K562 (cell line): ENCODE measurements around the gene CFHR5. TPM values are rescaled to one million over a fixed set of nuclear protein-coding genes. Genes with fewer than 3 reads are reported as not detected.

ENCODE experiments used
- CHD1 ChIP-seq: fragments of 200-600 bp; sonication (generic); IDR thresholded peaks from one replicate; pipeline ENCODE4 v1.6.1; 2012; ENCODE audit warnings: mild to moderate bottlenecking, moderate library complexity, low read length, inconsistent platforms
- DMBX1 ChIP-seq: fragments of 250-450 bp; sonication (Bioruptor Pico); IDR thresholded peaks from 2 replicates; pipeline ENCODE4 v1.8.0; 2022; ENCODE audit warnings: inconsistent platforms, mild to moderate bottlenecking, moderate library complexity, borderline replicate concordance
- EZH2 ChIP-seq: IDR thresholded peaks from 2 replicates; pipeline ENCODE4 v1.6.1; 2012; ENCODE audit warnings: low read depth, mild to moderate bottlenecking, inconsistent platforms, low read length, borderline replicate concordance
- GTF3C2 ChIP-seq: IDR thresholded peaks from 3 replicates; pipeline ENCODE4 v1.6.1; 2011; ENCODE audit warnings: borderline replicate concordance, mild to moderate bottlenecking, moderate library complexity; ENCODE audit not compliant: insufficient read length; ENCODE audit errors: extremely low read depth
- HDAC1 ChIP-seq, 2 experiments: fragments of 450-650 bp; IDR thresholded peaks; 2 replicates each; pipeline ENCODE4 v1.6.1; 2016 to 2017; ENCODE audit warnings: inconsistent platforms in 1 of 2, mild to moderate bottlenecking in 1 of 2, moderate library complexity in 1 of 2
- NBN ChIP-seq: fragments of 450-650 bp; IDR thresholded peaks from 2 replicates; pipeline ENCODE4 v1.6.1; 2016; ENCODE audit warnings: low read depth, mild to moderate bottlenecking
- PCBP1 ChIP-seq: fragments of 200-400 bp; formaldehyde crosslinking; IDR thresholded peaks from 2 replicates; pipeline ENCODE4 v1.6.1; 2018; ENCODE audit warnings: mild to moderate bottlenecking, low read depth, low read length; ENCODE audit not compliant: poor library complexity, severe bottlenecking
- PYGO2 ChIP-seq: fragments of 450-650 bp; IDR thresholded peaks from 2 replicates; pipeline ENCODE4 v1.6.1; 2016; ENCODE audit warnings: mild to moderate bottlenecking, missing genetic modification characterization, moderate library complexity, missing compliant biosample characterization
- SAP30 ChIP-seq: fragments of 200-600 bp; sonication (generic); IDR thresholded peaks from 2 replicates; pipeline ENCODE4 v1.6.1; 2012; ENCODE audit warnings: borderline replicate concordance, low read depth, mild to moderate bottlenecking, moderate library complexity, low read length, control low read depth, inconsistent platforms; ENCODE audit not compliant: insufficient read depth, poor library complexity, severe bottlenecking
- STAT6 ChIP-seq: sonication (generic); formaldehyde crosslinking; IDR thresholded peaks from 2 replicates; pipeline ENCODE4 v1.8.1; 2023; ENCODE audit warnings: mild to moderate bottlenecking, missing genetic modification reagents
- TOE1 ChIP-seq, 2 experiments: fragments of 450-650 bp in 1 of 2; sonication (generic) in 1 of 2; formaldehyde crosslinking in 1 of 2; IDR thresholded peaks; 2 replicates each; pipeline versions ENCODE4 v1.7.1 to v1.8.0; 2016 to 2022; ENCODE audit warnings: borderline replicate concordance in 2 of 2, mild to moderate bottlenecking in 2 of 2, antibody characterized with exemption in 1 of 2, inconsistent platforms in 1 of 2, low read depth in 1 of 2, missing genetic modification reagents in 1 of 2, moderate library complexity in 1 of 2
- ZEB2 ChIP-seq: fragments of 450-650 bp; IDR thresholded peaks from 2 replicates; pipeline ENCODE4 v1.6.1; 2016
- ZKSCAN1 ChIP-seq: fragments of 150-350 bp; IDR thresholded peaks from 2 replicates; pipeline ENCODE4 v1.6.1; 2016; ENCODE audit warnings: low read depth, low read length
- ZKSCAN3 ChIP-seq: fragments of 250-450 bp; sonication (Bioruptor Pico); IDR thresholded peaks from 2 replicates; pipeline ENCODE4 v1.4.0; 2020
- ZNF239 ChIP-seq: fragments of 250-450 bp; sonication (Bioruptor Pico); IDR thresholded peaks from 2 replicates; pipeline ENCODE4 v1.4.0; 2020; ENCODE audit warnings: mild to moderate bottlenecking
- ZNF24 ChIP-seq: fragments of 450-650 bp; IDR thresholded peaks from 2 replicates; pipeline ENCODE4 v1.6.1; 2016
- ZNF445 ChIP-seq: fragments of 250-450 bp; sonication (Bioruptor Pico); IDR thresholded peaks from 2 replicates; pipeline ENCODE4 v1.4.0; 2020; ENCODE audit warnings: low read depth, mild to moderate bottlenecking, moderate library complexity
- ZNF695 ChIP-seq: fragments of 450-650 bp; formaldehyde crosslinking; IDR thresholded peaks from 2 replicates; pipeline ENCODE4 v1.4.0; 2020; ENCODE audit warnings: mild to moderate bottlenecking, moderate library complexity
- polyA plus RNA-seq, 8 experiments: library from polyadenylated mRNA; depleted of rRNA in 4 of 8; stranded (reverse) in 5 of 8; unstranded in 3 of 8; fragments of >200 nt; fragmentation: Nextera tagmentation in 2 of 8; fragmentation: Illumina TruSeq in 1 of 8; extraction: Ambion mirVana in 2 of 8; extraction: Trizol in 1 of 8; gene quantifications; 2 replicates each; pipeline versions ENCODE4 v1.2.1 to v1.2.3, GENCODE V29; 2011 to 2014; ENCODE audit warnings: inconsistent platforms in 1 of 8, missing spikeins in 1 of 8
- total RNA-seq, 7 experiments: library from RNA; depleted of rRNA in 6 of 7; stranded (reverse); fragments of >200 nt in 6 of 7; fragmentation: Illumina TruSeq in 2 of 7; extraction: Trizol in 2 of 7; gene quantifications; 2 replicates each; pipeline versions ENCODE4 v1.2.1 to v1.2.3, GENCODE V29; 2011 to 2021; ENCODE audit warnings: low replicate concordance in 1 of 7
- TF ChIP-seq, protein P1 (sequence below): sonication (generic); formaldehyde crosslinking; IDR thresholded peaks from 2 replicates; pipeline ENCODE4 v1.8.1; 2023; ENCODE audit warnings: mild to moderate bottlenecking, missing genetic modification reagents

CFHR5 gene
- total and polyA plus RNA-seq, 9 of the 15 experiments (the other 6 are each of a cell fraction or from before 2014, with no cell fraction given) = not detected

GRCh38 chr1:196933531-196934189 is 43.7 kb upstream of the CFHR5 start (continued):
- 0 out of 2 replicates have a peak, but pooled peaks have one; percentile 39 for TF ChIP-seq DMBX1
- TF ChIP-seq ZNF695 (CRISPR knock-in tag) = no peak
- TF ChIP-seq ZNF239 (CRISPR knock-in tag) = no peak
- no peak for TF ChIP-seq ZNF24
- TF ChIP-seq ZKSCAN3 = no peak
- no peak for TF ChIP-seq NBN
- no peak for TF ChIP-seq STAT6
- no peak for TF ChIP-seq CHD1
- TF ChIP-seq ZKSCAN1 = no peak
- TF ChIP-seq GTF3C2 = no peak
- TF ChIP-seq SAP30 = no peak
- peak in 1 of 2 experiments; percentile 48; a peak in 1 of 4 replicates for TF ChIP-seq HDAC1 (IDR thresholded peaks at IDR 0.05)
- TF ChIP-seq TOE1 (IDR thresholded peaks at IDR 0.05; ENCODE audit: borderline replicate concordance) = no peak
- TF ChIP-seq TOE1 (CRISPR knock-in tag; IDR thresholded peaks at IDR 0.05; ENCODE audit: borderline replicate concordance, low read depth) = no peak
- TF ChIP-seq, protein P1, sequence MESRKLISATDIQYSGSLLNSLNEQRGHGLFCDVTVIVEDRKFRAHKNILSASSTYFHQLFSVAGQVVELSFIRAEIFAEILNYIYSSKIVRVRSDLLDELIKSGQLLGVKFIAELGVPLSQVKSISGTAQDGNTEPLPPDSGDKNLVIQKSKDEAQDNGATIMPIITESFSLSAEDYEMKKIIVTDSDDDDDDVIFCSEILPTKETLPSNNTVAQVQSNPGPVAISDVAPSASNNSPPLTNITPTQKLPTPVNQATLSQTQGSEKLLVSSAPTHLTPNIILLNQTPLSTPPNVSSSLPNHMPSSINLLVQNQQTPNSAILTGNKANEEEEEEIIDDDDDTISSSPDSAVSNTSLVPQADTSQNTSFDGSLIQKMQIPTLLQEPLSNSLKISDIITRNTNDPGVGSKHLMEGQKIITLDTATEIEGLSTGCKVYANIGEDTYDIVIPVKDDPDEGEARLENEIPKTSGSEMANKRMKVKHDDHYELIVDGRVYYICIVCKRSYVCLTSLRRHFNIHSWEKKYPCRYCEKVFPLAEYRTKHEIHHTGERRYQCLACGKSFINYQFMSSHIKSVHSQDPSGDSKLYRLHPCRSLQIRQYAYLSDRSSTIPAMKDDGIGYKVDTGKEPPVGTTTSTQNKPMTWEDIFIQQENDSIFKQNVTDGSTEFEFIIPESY (CRISPR knock-in tag) = 0 out of 2 replicates have a peak, but pooled peaks have one; percentile 19
- no peak for TF ChIP-seq ZNF445
- no peak for TF ChIP-seq ZEB2
- TF ChIP-seq PYGO2 = no peak
- TF ChIP-seq PCBP1 = no peak
- TF ChIP-seq EZH2 = no peak
